ENCODE measurements around the gene CCDC124.

The CCDC124 gene

DNA sequence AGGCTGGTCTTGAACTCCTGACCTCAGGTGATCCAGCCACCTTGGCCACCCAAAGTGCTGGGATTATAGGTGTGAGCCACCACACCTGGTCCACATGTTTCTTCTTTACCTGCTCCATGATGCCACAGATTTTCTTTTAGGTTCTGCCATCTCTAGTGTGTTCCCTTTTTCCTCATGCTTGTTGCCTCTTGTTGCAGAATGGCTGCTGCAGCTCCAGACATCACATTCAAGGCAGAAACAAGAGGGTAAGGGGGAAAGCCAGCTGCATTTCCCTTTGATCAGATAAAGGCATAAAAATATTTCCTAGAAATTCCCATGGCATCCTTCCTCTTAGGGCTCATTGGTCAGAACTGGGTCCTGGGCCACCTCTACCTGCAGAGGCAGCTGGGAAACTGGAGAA is 12.3 kb upstream of the CCDC124 start:
- no peaks in the 10 kb centered on the region for H3K9me2 ChIP-seq (replicated peaks; ENCODE audit: insufficient read depth, low read length)
- TF ChIP-seq EZH2phosphoT487 (conservative IDR thresholded peaks at IDR 0.05; ENCODE audit: low read length) (no peak), CTCF (IDR thresholded peaks at IDR 0.05; ENCODE audit: insufficient read depth, low read length, poor library complexity, severe bottlenecking) (no peak)
- no peaks in the 10 kb centered on the region for H3K79me2 ChIP-seq (ENCODE audit: insufficient read depth, low read length)
- no peak overlapping the region for H3K27ac ChIP-seq (ENCODE audit: low read depth, low read length)
- no peaks in the 10 kb centered on the region for H4K20me1 ChIP-seq (ENCODE audit: low read depth, low read length)
- no peaks in the 10 kb centered on the region for H3F3A ChIP-seq (ENCODE audit: insufficient read depth)
- no peak overlapping the region for H3K4me2 ChIP-seq (ENCODE audit: low read depth, low read length, poor library complexity, severe bottlenecking)
- no peaks in the 10 kb centered on the region for H3K9me3 ChIP-seq (ENCODE audit: insufficient read depth, low read length)
- no peak overlapping the region for H2AFZ ChIP-seq (ENCODE audit: low read depth, low read length, severe bottlenecking)
- no peaks in the 10 kb centered on the region for H3K27me3 ChIP-seq (ENCODE audit: low read length)
- no peaks in the 10 kb centered on the region for H3K36me3 ChIP-seq (ENCODE audit: low read length)
- H3K9ac ChIP-seq (ENCODE audit: low read length): no peak overlapping the region
- H3K4me3 ChIP-seq (ENCODE audit: insufficient read depth, low read length, poor library complexity, severe bottlenecking): no peak overlapping the region

GRCh38 chr19:17922138-17922537 is 10.7 kb upstream of the CCDC124 start:
- TF ChIP-seq CTCF (IDR thresholded peaks at IDR 0.05; ENCODE audit: insufficient read depth, low read length, poor library complexity, severe bottlenecking): no peak
- no peak for TF ChIP-seq EZH2phosphoT487 (conservative IDR thresholded peaks at IDR 0.05; ENCODE audit: low read length)
- no peak overlapping the region for H3K9ac ChIP-seq (ENCODE audit: low read length)
- no peaks in the 10 kb centered on the region for H4K20me1 ChIP-seq (ENCODE audit: low read depth, low read length)

DNA sequence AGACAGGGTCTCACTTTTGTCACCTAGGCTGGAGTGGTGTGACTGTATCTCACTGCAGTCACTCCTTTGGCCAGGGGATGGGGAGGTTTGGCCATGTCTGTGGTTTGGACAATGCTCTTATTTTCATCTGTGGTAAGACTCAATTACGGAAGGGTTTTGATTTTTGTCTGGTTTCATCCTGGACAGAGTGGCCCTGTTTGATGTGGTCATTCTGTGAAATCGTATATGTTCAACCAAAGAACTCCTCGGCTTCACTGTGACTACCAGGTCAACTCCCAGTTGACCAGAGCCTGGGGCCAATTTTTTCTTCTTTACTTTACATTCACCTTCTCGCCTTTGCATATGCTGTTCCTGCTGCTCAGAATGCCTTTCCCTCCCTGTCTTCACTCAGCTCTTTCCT is 6.8 kb upstream of the CCDC124 start:
- Histone ChIP-seq H4K20me1 (ENCODE audit: low read depth, low read length) (no peaks in the 10 kb centered on the region), H3K9me2 (replicated peaks; ENCODE audit: insufficient read depth, low read length) (no peaks in the 10 kb centered on the region), H2AFZ (ENCODE audit: low read depth, low read length, severe bottlenecking) (no peak overlapping the region), H3K27ac (ENCODE audit: low read depth, low read length) (no peak overlapping the region), H3K4me3 (ENCODE audit: insufficient read depth, low read length, poor library complexity, severe bottlenecking) (no peak overlapping the region), H3F3A (ENCODE audit: insufficient read depth) (no peaks in the 10 kb centered on the region), H3K9me3 (ENCODE audit: insufficient read depth, low read length) (no peaks in the 10 kb centered on the region), H3K4me2 (ENCODE audit: low read depth, low read length, poor library complexity, severe bottlenecking) (no peak overlapping the region), H3K36me3 (ENCODE audit: low read length) (no peaks in the 10 kb centered on the region), H3K79me2 (ENCODE audit: insufficient read depth, low read length) (no peaks in the 10 kb centered on the region), H3K9ac (ENCODE audit: low read length) (no peak overlapping the region), H3K27me3 (ENCODE audit: low read length) (no peaks in the 10 kb centered on the region)
- TF ChIP-seq CTCF (IDR thresholded peaks at IDR 0.05; ENCODE audit: insufficient read depth, low read length, poor library complexity, severe bottlenecking): no peak
- TF ChIP-seq EZH2phosphoT487 (conservative IDR thresholded peaks at IDR 0.05; ENCODE audit: low read length): no peak

More at GRCh38 chr19:17922138-17922537, 10.7 kb upstream of the CCDC124 start:
- Histone ChIP-seq H3K36me3 (ENCODE audit: low read length) (no peaks in the 10 kb centered on the region), H3K27me3 (ENCODE audit: low read length) (no peaks in the 10 kb centered on the region), H3K4me2 (ENCODE audit: low read depth, low read length, poor library complexity, severe bottlenecking) (no peak overlapping the region), H3K9me3 (ENCODE audit: insufficient read depth, low read length) (no peaks in the 10 kb centered on the region), H3F3A (ENCODE audit: insufficient read depth) (no peaks in the 10 kb centered on the region), H3K4me3 (ENCODE audit: insufficient read depth, low read length, poor library complexity, severe bottlenecking) (no peak overlapping the region), H3K9me2 (replicated peaks; ENCODE audit: insufficient read depth, low read length) (no peaks in the 10 kb centered on the region), H2AFZ (ENCODE audit: low read depth, low read length, severe bottlenecking) (no peak overlapping the region), H3K27ac (ENCODE audit: low read depth, low read length) (no peak overlapping the region), H3K79me2 (ENCODE audit: insufficient read depth, low read length) (no peaks in the 10 kb centered on the region)
